Measurements from ENCODE around the gene CTSZ.
"Not testable (repeated sequence)": the region's sequence is repeated elsewhere in the genome, so short reads cannot be mapped to it uniquely, and the experiment has no call there.

The CTSZ gene

GRCh38 chr20:59013031-59013951, 6.2 kb upstream of the CTSZ start:
- no peak for DNase-seq

DNA sequence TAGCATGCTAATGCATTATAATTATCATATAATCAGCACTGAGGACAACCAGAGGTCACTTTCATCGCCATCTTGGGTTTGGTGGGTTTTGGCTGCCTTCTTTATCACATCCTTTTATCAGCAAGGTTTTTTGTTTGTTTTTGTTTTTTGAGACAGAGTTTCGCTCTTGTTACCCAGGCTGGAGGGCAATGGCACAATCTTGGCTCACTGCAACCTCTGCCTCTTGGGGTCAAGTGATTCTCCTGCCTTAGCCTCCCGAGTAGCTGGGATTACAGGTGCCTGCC, 4.8 kb upstream of the CTSZ start:
- not testable (repeated sequence) for DNase-seq

- DNase-seq: no peak
Observed at GRCh38 chr20:59010995-59011873, 4.2 kb upstream of the CTSZ start.

GRCh38 chr20:59010321-59010994, 3.4 kb upstream of the CTSZ start:
- no peak for DNase-seq

GRCh38 chr20:59008715-59009336, 1.8 kb upstream of the CTSZ start:
- no peak for DNase-seq

- DNase-seq: no peak
Observed at GRCh38 chr20:59007665-59008511, 834 bp upstream of the CTSZ start.

DNA sequence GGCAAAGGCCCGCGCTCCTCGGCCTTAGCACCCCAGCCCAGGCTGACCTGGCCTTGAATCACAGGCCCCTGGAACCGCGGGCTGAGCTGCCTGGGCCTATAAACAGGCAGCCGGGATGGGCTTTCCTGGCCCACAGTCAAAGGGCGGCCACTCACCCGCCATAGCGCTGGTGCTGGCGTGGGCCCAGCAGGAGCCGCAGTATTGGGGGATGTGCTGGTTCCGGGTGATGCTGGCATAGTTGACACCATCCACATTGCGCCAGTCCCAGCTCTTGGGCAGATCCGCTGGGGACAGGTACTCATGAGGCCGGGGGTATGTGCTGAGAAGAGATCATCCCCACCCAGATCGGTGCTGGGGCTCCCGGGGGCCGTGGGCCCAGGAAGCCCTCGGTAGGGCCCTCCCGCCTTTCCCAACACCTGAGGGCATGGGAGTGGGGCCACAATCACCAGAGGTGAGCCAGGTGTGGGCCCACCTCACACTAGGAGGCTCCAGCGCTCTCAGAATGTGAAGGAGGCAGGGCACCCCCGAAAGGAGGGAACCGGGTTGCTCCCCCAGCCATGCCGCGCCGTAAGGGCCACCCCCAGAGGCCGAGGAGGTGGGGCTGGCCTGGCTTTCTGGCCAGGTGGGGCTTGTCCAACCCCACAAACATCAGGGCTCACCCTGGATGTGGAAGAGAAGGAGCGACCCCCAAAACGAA, 739 bp downstream of the CTSZ start:
- no peak for DNase-seq

DNA sequence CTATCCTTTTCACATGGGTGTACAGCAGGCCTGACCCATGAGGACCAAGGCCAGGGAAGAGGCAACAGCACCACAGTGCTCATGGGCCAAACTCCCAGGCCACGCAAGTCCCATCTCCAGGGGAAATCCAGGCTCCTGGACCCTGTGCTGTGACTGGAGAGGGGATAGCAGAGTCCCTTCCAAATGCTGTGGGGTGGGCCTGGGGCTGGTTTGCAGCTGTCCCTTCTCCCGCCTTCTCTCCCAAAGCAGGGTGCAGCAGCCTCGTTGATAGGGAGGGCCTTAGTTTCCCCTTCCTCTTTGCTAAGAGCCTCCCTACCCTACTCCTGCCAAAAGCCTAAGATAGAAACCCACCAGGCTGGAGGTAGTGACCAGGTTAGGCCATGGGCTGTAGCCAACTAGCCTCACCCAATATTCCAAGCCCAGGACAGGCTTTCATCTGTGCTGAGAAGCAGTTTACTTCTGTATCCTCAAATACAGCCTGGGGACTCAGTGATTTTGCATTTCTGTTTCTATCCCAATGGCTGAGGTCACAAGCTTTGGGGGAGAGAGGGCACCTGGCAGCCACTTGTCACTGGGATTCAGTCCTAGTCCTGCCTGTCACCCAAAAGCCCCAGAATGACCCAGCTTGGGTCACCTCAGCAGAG, 1.4 kb downstream of the CTSZ start:
- DNase-seq: no peak

GRCh38 chr20:59004763-59005522, 2.1 kb downstream of the CTSZ start:
- no peak for DNase-seq

DNA sequence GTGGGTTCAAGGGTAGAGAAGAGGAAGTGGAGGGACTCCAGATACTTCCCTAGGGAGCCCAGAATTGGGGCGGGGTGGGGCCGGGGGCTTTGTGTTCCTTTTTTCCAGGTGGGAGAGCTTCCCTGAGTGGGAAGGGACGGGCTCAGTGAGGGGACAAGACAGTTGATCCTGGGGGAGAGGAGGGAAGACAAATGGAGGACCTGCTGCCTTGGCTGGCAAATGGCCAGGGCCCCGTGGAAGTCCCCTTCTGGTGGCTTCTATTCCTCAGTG, 2.6 kb downstream of the CTSZ start:
- DNase-seq: peak; percentile 49

GRCh38 chr20:59003836-59004492, 3.1 kb downstream of the CTSZ start:
- no peak for DNase-seq

- no peak for DNase-seq
Observed at GRCh38 chr20:59002874-59003399, 4.1 kb downstream of the CTSZ start.

DNA sequence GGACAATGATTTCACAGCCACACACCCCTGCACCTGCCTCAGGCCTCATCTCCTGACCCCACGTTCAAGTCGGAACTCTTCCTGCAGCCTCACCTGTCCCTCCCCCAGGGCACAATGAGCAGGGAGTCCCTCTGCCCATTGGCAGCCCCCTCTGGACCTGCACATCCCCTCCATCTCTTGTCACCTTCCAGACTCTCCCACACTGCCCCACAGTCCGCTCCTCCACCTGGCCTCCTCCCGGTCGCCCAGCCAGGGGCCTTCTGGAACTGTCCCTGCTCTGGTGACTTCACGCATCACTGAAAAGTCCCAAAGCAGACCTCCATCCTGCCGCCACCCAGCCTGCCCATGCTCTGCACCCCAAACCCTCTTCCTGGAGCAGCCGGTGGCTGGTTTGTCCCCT, 4.7 kb downstream of the CTSZ start:
- no peak for DNase-seq

DNA sequence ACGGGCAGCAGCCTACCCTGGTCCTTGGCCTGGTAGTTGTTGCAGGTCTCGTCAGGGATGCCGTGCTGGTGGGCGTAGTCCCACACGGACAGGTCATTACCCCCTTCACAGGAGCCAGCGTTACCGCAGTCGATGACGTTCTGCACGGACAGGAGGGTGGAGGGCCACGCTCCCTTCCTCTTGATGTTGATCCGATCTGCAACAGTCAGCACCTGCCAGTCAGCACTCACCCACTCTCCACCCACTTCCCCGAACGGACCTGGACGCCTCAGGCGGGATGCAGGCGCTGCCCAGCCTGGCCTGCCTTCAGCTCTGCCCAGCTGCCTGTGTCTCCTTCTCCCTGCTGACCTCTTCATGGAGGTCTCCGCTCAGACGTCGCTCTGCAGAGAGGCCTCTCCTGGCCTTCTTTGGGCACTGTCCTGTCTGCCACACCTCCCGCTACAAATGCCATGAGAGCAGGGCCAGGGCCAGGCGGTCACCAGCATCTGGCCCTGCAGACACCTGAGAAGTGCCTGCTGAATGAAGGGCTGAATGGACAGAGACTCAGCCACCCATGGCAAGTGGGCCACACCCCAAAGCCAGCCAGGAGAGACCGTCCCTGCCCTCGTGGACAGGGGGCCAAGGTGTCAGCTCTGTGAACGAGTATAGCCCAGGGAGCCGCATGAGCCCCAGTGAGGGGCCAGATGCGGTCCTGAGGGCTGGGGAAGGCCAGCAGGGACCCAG, 5.4 kb downstream of the CTSZ start:
- no peak for DNase-seq

DNA sequence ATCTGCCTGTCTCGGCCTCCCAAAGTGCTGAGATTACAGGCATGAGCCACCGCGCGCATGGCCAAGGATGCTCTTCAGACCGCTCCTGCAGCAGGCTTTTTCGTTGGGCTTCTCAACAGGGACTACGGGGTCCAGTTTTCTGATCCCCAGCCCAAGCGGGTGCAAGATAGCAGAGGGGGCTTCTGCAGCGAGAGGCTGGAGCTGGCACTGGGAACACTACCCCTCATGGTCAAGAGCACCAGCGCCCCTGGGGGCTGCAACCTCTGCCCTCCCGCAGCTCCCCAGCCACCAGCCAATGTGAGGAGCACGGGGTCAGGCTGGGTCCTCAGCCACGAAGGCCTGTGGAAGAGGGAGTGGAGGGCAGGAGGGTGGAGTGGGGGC, 6.0 kb downstream of the CTSZ start:
- no peak for DNase-seq

GRCh38 chr20:59000326-59000725, 6.7 kb downstream of the CTSZ start:
- DNase-seq: no peak

- no peak for DNase-seq
Observed at GRCh38 chr20:58998656-58999055, 8.4 kb downstream of the CTSZ start.

- DNase-seq: no peak
Observed at GRCh38 chr20:58997141-58997770, 9.8 kb downstream of the CTSZ start.

All from activated CD4-positive, alpha-beta T cell treated with anti-CD3 and anti-CD28 coated beads, Interleukin-2, amount 50 U/mL, for 1 hour (primary cell).